HG03135 (cell line): ENCODE measurements around the gene ZNF248.
"Not testable (repeated sequence)": the region's sequence is repeated elsewhere in the genome, so short reads cannot be mapped to it uniquely, and the experiment has no call there.

Experiments used
- ATAC-seq: cut with Tn5 transposase; IDR thresholded peaks from one replicate; pipeline ENCODE4 v1.9.1; 2021; ENCODE audit warnings: mild to moderate bottlenecking, moderate library complexity; ENCODE audit not compliant: unreplicated experiment

ZNF248 gene

GRCh38 chr10:37748170-37748569, 109.2 kb downstream of the ZNF248 start:
- ATAC-seq: no peak

- no peak for ATAC-seq
Observed at GRCh38 chr10:37747081-37747480, 110.3 kb downstream of the ZNF248 start.

GRCh38 chr10:37741831-37742230, 115.6 kb downstream of the ZNF248 start:
- ATAC-seq: no peak

- no peak for ATAC-seq
Observed at GRCh38 chr10:37739181-37739580, 118.2 kb downstream of the ZNF248 start.

- ATAC-seq: not testable (repeated sequence)
Observed at GRCh38 chr10:37738241-37738640, 119.2 kb downstream of the ZNF248 start.

GRCh38 chr10:37737336-37737735, 120.1 kb downstream of the ZNF248 start:
- ATAC-seq: no peak

- ATAC-seq: no peak
Observed at GRCh38 chr10:37736120-37736519, 121.3 kb downstream of the ZNF248 start.

- ATAC-seq: no peak
Observed at GRCh38 chr10:37734971-37735370, 122.4 kb downstream of the ZNF248 start.
